Eye (tissue), 1 donor: ENCODE measurements around the gene DRD4.

ENCODE experiments used
- DNase-seq: peaks from one replicate; pipeline ENCODE4 v3.0.0-alpha.2; 2015

The DRD4 gene

GRCh38 chr11:636511-637332, at the start of gene DRD4:
TSS of gene DRD4 (plus strand) at chr11:637269. CDS start at chr11:637305, 36 bp downstream.
- peak; percentile 52 for DNase-seq

- no peak for DNase-seq
These were observed 49.5 kb upstream of the DRD4 start for GRCh38 chr11:587546-587945.

- DNase-seq: no peak
These were observed 49.1 kb upstream of the DRD4 start for GRCh38 chr11:587978-588380.

- no peak for DNase-seq
These were observed 47.3 kb upstream of the DRD4 start for GRCh38 chr11:589798-590197.

- DNase-seq: no peak
These were observed 46.1 kb upstream of the DRD4 start for GRCh38 chr11:590997-591396.

GRCh38 chr11:592501-592900, 44.6 kb upstream of the DRD4 start:
- DNase-seq: no peak

- no peak for DNase-seq
These were observed 44.2 kb upstream of the DRD4 start for GRCh38 chr11:592918-593317.

- no peak for DNase-seq
These were observed 43.7 kb upstream of the DRD4 start for GRCh38 chr11:593347-593746.

GRCh38 chr11:595400-595799, 41.7 kb upstream of the DRD4 start:
- DNase-seq: no peak

- DNase-seq: no peak
These were observed 40.7 kb upstream of the DRD4 start for GRCh38 chr11:596374-596773.

- no peak for DNase-seq
These were observed 39.8 kb upstream of the DRD4 start for GRCh38 chr11:597166-597725.

GRCh38 chr11:598005-598680, 38.9 kb upstream of the DRD4 start:
- no peak for DNase-seq

- no peak for DNase-seq
These were observed 35.4 kb upstream of the DRD4 start for GRCh38 chr11:601573-602245.

GRCh38 chr11:603154-603553, 33.9 kb upstream of the DRD4 start:
- no peak for DNase-seq

GRCh38 chr11:605286-606129, 31.6 kb upstream of the DRD4 start:
- no peak for DNase-seq

GRCh38 chr11:606245-606644, 30.8 kb upstream of the DRD4 start:
- no peak for DNase-seq

GRCh38 chr11:607020-607780, 29.9 kb upstream of the DRD4 start:
- no peak for DNase-seq

GRCh38 chr11:607971-608659, 29.0 kb upstream of the DRD4 start:
- DNase-seq: no peak

GRCh38 chr11:608791-609251, 28.2 kb upstream of the DRD4 start:
- DNase-seq: no peak

- no peak for DNase-seq
These were observed 27.7 kb upstream of the DRD4 start for GRCh38 chr11:609341-609811.
